Measurements from ENCODE around the gene LTBP4.

Gene LTBP4

DNA sequence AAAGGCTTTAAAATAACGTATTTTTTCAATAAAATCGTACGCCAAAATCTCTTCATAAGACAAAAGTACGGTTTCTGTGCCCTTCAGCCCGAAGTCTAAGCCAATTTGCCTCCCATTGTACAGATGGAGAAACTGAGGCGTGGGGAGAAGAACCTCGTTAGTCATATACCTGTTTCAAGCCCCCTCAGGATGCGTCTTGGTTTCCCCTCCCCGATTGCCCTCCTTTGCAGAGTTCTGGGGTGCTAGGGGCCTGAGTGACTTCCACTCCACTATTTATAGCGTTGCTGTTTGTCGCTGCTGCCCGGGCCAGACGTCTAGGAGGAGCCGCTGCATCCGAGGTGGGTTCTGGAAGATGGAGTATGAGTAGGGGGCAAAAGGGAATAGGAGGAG is 2.3 kb upstream of the LTBP4 start:
- DNase-seq: no peak

DNA sequence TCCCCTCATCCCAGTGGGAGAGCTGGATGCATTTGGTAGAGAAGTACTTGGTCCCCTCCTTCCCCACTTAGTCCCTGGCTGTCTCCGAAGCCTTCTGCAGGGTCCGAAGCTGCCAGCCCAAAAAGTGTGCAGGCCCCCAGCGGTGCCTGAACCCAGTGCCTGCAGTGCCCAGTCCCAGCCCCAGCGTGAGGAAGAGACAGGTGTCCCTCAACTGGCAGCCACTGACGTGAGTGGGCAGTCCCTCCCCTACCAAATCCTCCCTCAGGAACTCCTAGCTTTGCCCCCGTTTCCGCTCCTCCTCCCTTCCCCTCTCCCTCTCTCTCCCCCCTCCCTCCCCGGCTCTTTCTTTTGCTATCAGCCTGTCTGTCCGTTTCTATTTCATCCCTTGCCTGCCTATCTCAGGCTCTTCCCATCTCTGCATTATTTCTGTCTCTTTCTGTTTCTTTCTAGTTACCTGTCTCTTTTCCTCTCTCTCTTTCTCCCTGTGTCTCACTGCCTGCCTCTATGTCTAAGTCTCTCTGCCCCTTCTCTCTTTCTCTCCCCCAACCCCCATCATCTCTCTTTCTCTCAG is 1.8 kb upstream of the LTBP4 start:
- no peak for DNase-seq

DNA sequence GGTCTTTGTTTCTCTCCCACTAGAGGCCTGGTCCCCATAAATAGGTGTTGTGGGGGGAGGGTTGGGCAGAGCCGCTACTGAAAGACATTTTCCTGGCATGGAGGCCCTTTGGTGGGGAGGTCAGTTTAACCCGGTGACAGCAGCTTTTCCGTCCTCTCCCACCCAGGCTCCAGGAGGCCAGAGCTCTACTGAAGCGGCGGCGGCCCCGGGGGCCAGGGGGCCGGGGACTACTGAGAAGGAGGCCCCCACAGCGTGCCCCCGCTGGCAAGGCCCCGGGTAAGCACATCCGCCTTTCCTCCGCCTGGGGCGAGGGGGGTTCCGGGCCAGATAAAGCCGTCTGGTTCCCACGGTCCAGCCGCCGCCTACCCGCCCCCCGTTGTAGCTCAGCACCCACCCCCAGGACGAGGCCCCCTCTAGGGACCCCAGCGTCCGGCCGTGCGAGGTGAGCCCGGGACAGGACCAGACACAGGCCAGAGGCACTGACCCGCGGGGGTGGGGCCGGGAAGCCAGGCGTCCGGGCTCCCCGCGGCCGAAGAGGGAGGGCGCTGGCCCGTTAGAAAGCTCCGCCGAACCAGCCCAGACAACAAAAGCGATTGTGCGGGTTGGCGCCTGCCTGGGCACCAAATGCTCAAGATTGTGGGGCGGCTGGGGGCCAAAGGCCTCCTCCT is 1.1 kb upstream of the LTBP4 start:
- no peak for DNase-seq

DNA sequence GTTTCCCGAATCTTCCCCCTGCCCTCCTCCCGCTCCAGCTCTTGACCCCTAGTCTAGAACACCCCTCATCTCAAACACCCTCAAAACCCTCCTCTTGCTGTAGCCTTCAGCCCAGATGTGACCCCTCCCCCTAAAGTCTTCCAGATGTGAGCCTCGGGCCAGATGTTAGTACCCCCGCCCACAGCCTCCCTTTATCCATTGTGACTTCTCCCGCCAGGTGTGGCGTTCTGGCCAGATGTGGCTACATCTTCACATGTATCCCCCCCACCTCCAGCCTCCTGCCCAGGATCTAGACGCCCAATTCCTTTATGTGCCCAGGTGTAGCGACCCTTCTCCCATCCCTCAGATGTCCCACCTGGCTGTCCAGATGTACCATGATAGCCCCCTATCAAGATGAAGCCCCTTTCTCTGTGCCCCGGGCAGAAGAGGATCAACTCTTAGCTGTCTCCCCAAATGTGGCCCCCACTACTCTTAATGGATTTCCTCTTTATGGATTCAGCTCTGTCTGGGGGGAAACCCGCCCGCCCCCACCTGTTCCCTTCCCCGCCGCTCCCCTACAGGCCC is 517 bp upstream of the LTBP4 start:
- no peak for DNase-seq

DNA sequence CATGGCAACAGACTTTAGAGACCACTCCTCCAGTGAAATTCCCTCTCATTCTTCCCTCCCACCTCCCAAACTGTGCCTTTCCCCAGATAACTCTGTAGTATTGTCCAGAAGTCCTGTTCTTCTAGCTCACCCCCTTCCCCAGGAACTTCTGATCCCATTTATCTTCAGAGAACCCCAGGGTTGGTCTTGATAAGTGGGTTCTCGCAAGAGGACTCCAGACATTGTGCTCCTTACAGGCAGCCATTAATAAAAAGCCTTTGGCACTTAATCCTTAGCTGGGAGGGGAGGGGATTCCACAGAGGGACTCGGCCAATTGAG is 1.9 kb downstream of the LTBP4 start:
- DNase-seq: no peak

DNA sequence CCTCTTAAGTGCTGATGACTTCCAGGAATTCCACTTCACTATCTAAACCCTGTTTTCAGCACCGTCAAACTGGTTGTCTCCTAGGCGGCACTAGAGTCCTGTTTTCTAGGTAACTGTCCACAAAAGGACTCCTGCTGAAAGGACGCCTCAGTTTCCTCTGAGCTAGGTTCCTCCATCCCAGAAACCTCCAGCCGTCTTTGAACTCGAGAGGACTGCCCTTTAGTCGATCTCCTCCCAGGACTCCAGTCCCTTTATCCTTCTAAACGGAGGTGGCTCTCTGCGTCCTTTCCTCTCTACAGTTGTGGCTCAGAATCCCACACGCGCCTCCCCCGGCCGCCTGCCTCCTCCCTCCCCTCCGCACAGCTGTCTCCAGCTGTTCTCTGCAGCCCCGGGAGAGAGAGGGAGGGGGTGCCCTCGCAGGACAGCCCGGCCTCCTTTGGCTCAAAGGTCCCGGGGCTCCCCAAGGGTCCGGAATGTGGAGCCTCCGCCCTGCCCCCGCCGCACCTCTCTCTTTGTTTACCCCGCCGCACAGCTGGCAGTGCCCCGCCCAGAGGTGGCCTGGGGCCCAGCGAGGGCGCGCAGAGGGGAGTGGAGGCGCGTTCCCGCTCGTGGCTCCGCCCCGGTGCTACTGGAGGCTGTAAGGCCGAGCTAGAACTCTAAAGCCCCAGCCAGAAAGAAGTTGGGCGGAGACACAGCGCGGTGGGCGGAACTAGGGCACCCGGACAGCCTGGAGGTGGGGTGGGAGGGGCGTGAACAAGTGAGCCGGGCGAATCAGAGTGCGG is 2.4 kb downstream of the LTBP4 start:
- DNase-seq: no peak

DNA sequence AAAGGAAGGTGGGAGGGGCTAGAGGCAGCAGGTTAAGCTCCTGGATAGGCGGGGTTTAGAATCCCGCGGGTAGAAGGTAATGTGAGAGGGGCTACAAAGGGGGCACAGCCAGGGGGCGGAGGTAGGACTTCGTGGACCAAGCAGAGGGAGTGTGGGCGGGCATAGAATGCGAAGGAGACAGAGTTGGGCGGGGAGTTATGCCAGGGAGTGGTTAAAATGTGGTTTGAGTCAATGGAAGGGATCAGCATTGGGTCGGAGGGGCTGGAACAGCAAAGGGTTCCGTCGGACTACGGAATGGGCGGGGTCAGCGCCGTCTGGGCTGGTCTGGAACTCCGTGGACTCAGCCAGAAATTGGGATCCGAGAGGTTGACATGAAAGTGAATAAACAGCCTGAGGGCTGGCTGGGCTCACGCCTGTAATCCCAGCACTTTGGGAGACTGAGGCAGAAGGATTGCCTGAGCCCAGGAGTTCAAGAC is 3.0 kb downstream of the LTBP4 start:
- no peak for DNase-seq

DNA sequence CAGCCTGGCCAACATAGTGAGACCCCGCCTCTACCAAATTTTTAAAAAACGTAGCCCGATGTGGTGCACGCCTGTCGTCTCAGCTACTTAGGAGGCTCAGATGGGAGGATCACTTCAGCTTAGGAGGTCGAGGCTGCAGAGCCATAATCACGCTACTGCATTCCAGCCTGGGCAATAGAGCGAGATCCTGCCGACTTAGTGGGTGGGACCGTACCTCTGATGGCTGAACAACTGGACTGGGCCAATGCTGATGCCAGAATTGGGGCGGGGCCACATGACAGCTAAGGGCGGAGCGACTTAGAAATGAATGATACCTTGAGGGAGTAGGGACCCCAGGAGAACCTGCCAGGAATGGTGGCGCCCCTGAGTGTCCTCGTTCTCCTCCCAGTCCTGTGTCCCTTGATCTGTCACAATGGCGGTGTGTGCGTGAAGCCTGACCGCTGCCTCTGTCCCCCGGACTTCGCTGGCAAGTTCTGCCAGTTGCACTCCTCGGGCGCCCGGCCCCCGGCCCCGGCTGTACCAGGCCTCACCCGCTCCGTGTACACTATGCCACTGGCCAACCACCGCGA is 3.6 kb downstream of the LTBP4 start:
- no peak for DNase-seq

DNA sequence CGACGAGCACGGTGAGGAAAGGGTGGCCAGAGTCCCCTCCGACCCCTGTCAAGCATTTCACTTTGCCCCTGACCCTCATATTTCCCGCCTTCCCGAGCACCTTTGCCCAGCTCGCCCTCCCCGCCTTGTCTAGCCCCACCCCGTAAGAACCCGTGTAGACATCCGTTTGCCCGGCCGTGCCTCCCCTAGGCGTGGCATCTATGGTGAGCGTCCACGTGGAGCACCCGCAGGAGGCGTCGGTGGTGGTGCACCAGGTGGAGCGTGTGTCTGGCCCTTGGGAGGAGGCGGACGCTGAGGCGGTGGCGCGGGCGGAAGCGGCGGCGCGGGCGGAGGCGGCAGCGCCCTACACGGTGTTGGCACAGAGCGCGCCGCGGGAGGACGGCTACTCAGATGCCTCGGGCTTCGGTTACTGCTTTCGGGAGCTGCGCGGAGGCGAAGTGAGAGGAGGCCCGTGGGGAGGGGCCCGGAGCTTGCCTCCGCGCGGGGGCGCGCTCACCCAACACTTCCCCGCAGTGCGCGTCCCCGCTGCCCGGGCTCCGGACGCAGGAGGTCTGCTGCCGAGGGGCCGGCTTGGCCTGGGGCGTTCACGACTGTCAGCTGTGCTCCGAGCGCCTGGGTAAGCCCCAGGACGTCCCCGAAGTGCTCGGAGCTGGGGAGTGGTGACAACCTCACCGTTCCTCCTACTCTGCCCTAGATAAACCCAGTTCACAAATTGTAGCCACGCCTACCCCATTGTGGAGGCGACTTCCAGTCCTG is 4.2 kb downstream of the LTBP4 start:
- no peak for DNase-seq

DNA sequence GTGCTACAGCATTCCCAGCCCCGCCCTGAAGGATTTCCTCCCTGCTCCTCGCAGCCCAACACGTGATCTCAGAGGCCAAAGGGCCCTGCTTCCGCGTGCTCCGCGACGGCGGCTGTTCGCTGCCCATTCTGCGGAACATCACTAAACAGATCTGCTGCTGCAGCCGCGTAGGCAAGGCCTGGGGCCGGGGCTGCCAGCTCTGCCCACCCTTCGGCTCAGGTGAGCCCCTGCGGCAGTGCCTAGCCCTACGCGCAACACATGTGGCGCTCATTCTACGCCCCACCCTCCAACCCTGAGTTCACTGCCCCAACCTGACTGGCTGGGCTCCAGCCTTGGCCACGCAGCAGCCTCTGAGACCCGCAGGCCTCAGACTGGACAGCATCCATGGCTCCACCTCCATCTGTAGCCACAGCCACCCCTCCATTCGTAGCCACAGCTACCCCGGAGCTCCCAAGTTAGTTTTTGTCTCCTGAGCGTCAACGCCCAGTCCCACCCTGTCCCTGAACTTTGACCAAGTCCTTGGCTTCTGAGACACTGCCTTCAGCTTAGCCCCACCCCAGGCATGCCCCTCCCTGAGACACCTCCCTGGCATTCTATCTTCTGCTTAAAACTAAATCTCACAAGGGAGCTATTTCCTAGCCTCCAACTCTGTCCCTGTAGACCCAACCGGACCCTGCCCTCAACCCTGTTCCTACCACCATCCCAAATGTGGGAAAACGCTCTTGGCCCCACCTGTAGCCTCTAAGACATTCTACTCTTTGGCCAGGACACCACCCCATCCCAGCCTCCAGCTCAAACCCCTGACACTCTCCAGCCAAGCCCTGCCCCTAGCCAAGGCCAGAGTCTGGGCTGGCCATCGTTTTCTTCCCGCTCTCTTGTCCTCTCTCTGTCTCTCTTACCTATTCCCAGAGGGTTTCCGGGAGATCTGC is 6.4 kb downstream of the LTBP4 start:
- DNase-seq: no peak

DNA sequence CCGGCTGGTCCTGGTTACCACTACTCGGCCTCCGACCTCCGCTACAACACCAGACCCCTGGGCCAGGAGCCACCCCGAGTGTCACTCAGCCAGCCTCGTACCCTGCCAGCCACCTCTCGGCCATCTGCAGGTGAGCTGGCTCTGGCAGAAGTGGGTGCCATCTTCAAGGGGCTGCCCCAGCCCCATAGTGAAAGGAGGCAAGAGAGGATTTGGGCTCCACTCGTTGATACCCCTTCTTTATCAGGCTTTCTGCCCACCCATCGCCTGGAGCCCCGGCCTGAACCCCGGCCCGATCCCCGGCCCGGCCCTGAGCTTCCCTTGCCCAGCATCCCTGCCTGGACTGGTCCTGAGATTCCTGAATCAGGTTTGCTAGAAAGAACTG is 7.1 kb downstream of the LTBP4 start:
- no peak for DNase-seq

DNA sequence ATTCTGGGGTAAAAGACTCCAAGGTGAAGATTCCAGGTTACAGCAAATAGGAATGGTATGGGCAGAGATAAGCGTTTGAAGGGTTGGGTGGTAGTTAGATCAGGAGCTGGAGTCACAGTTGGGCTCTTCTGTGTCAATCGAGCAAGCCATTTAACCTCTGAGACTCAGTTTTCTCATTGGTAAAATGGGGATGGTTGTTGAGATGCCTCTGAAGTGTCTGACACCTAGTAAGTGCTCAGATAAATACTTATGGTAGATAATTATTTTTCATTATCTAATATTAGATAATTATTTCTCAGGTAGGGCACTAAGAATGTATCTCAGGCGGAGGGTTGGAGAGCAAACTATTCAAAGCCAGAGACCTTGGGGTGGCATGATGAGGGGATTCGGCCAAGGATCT is 7.8 kb downstream of the LTBP4 start:
- DNase-seq: no peak

DNA sequence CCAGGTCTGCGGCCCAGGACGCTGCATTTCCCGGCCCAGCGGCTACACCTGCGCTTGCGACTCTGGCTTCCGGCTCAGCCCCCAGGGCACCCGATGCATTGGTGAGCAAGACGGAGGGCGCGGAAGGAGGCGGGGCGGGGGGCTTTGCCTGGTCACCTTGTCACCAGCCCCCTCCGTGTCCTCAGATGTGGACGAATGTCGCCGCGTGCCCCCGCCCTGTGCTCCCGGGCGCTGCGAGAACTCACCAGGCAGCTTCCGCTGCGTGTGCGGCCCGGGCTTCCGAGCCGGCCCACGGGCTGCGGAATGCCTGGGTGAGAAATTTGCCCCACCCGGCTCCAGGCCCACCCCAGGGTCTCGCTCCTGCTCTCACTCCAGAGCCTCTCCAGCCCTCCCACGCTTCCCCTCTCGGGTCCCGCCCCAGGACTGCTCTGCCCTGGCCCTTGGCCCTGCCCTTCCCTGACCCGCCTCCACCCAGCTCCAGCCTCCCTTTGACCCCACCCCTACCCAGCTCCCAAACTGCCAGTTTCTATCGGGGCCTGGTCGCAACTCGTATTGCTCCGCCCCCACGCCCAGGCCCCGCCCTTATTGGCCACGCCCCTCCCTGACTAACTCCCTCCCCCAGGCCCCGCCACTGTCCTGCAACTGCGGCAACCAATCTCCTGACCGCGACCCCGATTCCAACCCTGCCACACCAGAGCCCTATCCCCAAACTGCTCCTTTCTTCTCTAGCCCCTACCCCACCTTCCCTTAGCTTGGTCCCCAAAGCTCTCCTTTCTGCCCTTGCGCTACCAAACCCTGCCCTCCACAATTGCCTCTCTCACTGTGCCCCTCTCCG is 8.6 kb downstream of the LTBP4 start:
- no peak for DNase-seq

DNA sequence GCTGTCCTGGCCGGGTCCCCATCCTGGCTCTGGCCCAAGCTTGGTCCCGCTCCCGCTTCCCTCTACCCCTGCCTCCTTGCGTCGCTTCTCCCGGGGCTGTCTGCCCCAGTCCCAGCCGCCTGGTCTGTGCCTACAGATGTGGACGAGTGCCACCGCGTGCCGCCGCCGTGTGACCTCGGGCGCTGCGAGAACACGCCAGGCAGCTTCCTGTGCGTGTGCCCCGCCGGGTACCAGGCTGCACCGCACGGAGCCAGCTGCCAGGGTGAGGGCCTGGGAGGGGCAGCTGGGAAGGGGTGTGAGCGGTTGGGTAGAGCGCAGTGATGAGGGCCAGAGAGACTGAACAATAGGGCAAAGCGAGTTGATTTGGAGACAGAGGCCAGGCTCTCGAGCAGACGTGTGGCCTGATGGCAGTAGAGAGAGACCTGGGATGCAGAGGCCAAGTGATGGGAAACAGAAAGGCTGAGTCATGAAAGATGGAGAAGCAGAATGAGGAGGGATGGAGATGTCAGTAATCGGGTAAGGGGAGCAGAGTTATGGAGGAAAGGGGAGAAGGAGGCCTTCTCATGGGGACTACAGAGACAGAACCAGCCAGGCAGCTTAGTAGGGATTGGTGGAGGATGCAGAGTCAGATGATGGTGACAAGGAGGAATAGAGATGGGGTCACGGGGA is 9.4 kb downstream of the LTBP4 start:
- DNase-seq: no peak

DNA sequence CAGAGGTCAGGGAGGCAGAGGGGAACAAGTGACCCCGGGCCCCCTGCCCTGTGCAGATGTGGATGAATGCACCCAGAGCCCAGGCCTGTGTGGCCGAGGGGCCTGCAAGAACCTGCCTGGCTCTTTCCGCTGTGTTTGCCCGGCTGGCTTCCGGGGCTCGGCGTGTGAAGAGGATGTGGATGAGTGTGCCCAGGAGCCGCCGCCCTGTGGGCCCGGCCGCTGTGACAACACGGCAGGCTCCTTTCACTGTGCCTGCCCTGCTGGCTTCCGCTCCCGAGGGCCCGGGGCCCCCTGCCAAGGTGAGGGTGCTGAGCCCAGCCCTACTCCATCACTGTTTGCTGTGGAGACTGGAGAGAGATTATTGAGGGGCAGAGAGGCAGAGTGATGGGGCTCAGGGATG is 9.9 kb downstream of the LTBP4 start:
- DNase-seq: no peak

DNA sequence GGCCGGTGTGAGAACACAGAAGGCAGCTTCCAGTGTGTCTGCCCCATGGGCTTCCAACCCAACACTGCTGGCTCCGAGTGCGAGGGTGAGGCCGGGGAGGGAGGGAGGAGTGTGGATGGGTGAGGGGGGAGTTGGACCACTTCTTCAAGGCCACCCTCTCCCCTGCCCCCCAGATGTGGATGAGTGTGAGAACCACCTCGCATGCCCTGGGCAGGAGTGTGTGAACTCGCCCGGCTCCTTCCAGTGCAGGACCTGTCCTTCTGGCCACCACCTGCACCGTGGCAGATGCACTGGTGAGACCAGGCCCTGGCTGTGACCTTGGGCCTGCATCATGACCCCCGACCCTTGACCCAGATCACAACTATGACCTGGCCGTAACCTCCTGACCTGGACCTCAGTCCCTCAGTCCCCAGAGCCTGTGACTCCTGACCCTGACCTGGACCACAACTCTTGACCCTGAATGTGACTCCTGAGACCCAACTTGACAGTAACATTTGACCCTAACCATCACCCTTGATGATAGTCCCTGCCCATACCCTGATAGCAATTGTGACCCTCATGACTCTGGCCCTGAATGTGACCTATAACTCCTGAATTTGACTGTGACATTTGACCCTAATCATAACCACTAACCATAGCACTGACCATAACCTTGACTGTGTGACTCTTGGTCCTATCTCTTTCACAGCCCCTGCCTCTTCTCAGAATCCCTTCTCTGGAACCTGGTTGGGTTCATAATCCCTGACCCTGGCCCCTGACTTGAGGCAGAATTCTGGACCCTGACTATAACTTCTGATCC is 10.9 kb downstream of the LTBP4 start:
- DNase-seq: no peak

DNA sequence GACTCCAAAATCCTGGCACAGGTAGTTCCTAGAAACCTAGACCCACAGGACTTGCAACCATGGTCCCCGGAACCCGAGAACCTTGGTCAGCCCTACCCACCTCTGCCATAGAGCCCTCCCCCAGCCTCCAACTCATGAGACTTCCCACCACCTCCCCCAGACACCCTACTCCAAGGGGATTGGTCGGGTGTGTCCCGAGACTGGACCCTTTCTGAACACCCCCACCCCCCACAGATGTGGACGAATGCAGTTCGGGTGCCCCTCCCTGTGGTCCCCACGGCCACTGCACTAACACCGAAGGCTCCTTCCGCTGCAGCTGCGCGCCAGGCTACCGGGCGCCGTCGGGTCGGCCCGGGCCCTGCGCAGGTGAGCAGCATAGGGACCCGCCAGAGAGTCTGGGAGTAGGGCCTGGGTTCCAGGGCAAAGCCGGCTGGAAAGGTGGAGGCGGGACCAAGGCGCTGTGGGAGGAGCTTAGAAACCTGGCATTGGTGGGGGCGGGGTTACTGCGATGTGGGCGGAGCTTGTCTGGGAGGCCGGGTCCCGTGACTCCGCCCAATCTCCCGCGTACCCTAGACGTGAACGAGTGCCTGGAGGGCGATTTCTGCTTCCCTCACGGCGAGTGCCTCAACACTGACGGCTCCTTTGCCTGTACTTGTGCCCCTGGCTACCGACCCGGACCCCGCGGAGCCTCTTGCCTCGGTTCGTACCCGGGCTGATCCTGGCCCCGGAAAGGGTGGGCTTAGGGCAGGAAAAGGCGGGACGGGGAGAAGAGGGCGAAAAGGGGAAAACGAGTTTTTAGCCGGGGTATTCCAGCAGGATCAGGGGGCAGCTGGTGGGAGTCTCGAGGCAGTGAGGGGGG is 11.9 kb downstream of the LTBP4 start:
- no peak for DNase-seq

All from KG1 (cell line).